ENCODE results near the gene TP53BP2.

TP53BP2 gene

DNA sequence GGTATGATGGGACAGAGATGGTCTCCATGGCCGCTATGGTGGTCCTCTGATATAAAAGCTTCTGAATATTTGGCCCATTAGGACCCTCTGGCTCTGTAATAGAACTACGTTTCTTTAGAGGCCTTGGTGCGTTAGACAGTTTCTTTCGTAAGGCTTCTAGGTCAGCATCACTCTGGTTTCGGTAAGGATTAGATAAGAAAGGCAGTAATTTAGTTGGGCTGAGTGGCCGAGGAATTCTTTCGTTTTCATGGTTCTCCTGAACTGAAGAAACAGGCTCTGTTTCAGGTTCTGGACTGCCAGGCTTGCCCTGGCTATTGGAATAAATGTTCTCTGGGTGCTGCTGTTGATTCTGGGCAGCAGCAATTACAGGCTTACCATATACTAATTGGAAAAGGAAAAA, 49.5 kb downstream of the TP53BP2 start:
- DNase-seq (ENCODE audit: low read depth), result no peak

DNA sequence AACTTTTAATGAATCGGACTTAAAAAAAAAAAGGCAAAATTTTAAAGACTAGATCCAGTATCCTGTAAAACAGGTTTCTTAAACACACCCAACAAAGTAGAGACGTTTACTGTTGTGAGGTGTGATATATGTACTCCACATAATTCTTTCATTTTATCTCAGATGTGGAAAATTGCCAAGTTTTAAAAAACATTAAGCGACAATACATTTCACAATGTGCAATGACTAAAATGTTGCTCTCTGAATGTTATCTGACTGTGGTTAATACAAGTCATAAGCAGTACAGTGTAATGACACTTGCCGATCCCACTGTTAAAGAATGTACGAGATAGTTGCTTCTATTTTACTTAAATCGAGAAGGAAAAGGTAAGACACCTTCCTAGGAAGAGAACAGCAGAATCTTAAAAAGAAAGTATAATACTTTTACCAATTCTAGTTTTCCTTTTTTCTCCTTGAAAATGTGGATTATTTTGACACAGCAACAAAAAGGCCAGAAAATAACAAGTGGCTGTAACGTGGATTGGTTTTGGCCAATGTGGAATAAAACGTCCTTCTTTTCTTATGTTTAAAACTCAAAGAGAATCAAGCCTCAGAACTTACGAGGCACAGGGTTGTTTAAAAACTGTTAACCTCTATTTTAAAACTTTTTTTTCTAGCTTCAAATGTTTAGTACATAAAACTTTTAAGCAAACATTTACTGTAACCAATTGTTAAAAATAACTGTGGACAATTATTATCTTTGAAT, 51.4 kb downstream of the TP53BP2 start:
- DNase-seq (ENCODE audit: low read depth), result no peak

DNA sequence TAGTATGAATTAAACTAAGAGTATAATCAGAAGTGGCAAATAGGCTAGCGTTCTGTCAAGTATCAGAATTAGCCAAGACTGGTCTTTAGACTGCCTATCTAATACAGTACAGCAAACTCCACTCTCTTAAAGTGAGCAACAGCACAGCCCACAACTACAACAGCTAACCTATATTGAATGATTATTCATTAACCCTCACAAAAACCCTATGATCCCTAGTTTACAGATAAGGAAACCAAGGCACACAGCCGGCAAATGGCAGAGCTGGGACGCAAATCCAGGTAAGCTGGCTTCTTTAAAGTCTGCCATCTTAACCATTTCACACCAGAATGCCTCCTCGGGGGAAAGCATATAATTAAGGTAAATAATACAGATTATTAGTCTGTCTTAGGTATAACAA, 52.0 kb downstream of the TP53BP2 start:
- no peak for DNase-seq (ENCODE audit: low read depth)

DNA sequence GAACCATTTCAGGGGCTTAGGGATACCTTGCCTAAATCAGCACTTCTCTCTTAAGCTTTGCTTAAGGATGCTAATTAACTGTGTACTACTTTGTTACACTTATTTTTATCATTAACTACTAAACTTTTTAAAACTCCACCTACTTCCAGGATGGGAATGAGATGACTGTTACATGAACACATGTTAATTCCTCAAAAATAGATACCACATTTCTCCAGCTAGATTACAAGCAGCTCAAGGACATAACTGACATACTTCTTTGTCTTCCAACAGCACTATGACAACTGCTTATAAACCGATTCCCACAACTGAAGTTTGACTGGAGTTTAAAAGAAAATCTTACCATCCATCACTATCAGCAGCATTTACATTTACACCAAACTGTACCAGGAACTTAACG, 53.7 kb downstream of the TP53BP2 start:
- DNase-seq (ENCODE audit: low read depth), result no peak

DNA sequence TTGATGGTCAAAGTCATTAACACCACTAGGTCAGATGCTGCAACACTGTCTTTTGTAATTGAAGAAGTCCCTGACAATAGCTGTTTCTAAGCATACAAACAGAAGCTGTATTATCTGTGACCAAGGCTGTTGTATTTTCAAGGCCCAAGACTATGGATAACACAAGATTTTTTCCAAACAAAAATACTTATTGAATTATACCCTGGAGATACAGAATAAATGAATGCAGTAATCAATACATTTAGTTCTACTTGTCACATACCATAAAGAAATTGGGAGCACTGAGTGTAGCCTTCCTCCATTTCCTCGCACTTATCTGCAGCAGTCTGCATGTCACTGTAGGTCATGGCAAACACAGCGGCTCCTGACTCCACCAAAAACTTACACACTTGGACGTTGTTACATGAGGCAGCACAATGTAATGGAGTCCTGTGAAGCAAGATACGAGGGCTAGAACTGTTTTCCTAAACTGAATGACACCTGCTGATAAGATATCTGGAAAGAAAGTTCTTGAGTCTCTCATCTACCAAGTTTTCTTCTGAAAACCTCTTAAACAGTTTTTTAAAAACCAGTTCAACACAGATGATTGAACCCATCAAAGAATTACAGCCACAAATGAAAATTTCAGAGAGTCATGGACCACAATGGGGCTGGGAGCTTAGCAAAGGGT, 56.9 kb downstream of the TP53BP2 start:
- DNase-seq (ENCODE audit: low read depth), result no peak

DNA sequence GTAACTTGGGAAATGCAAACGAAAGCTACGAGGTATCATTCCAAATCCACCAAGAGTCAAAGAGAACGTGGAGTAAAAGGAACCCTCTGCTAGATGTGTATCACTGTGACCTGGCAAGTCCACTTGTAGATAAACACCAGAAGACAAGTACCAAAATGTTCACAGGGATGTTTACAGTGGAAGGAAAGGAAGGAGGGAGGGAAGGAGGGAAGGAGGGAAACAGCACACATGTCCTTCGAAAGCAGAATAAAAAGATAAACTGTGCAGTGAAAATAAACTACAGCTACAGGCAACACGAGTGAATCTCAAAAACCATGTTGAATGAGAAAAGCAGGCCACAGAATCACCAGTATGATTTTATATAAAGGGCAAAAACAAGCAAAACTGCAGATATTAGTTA, 59.9 kb downstream of the TP53BP2 start:
- no peak for DNase-seq (ENCODE audit: low read depth)

DNA sequence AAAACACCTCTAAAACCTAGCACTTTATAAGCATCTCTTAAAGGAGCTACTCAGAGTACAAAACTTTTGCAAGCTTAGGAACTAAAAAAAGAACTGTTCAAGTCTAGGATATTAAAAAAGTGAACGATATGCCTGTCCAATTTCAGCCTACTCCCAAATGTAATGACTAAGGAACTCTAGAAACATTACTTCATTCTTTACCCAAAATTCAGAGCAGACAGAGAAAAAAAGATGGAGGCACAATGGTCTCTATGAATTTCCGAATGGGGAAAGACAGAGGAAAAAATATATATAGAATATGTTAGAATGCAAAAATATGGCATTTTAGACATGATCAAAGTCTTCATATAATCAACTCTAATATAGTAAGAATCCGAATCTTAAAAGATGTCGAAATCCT, 61.2 kb downstream of the TP53BP2 start:
- DNase-seq (ENCODE audit: low read depth), result no peak

DNA sequence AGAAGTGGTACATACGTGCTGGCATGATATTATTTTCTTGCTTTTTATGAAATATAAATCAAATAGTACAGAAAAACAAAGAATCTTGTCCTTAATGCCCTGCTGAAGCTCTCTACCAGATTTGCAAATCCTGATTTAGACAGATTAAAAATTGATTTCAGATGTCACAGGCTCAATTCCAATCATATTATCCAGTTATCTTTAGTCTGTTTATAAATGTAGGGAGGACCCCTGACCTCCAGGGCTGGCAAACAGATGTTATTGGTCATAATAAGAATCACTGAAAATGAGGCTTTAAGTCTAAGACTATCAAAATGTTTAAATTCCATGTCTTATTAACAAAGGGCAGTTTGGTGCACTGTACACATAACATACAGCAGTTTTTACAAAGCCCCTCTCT, 62.1 kb downstream of the TP53BP2 start:
- no peak for DNase-seq (ENCODE audit: low read depth)

DNA sequence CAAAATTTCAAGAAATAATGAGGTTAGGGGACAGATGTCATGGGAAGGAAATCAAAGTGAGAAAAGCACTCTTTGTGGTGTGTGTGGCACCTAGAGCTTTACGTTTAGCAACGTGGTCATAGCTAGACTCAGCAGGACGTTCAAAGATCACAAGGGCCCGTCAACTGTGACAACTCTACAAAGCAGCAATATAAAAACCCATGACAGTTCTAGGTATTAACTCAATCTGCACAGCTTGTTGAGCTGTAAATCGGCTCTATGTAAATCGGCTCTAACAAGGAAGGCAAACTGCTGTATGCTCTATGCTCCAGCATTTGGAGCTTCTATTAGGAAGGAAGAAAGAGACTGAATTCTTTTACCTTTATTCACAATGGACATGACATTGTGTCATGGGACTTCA, 64.8 kb downstream of the TP53BP2 start:
- no peak for DNase-seq (ENCODE audit: low read depth)

DNA sequence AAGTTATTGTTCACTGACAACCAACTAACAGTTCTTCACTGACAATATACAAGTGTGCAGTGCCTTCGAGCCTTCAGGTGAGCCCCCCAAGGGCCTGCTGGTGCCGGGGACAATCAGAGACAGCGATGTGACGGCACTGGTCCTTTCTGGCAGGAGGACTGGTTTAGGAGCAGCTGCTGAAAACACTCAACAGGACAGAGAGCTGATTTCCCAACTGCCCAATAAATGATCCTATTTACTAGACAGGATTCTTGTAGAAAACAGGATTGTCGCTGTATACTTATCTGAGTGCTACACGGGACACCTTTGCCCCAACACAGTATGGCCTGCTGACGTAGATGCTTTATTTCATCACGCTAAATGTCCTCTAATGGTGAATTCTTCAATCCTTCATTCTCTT, 65.4 kb downstream of the TP53BP2 start:
- no peak for DNase-seq (ENCODE audit: low read depth)

DNA sequence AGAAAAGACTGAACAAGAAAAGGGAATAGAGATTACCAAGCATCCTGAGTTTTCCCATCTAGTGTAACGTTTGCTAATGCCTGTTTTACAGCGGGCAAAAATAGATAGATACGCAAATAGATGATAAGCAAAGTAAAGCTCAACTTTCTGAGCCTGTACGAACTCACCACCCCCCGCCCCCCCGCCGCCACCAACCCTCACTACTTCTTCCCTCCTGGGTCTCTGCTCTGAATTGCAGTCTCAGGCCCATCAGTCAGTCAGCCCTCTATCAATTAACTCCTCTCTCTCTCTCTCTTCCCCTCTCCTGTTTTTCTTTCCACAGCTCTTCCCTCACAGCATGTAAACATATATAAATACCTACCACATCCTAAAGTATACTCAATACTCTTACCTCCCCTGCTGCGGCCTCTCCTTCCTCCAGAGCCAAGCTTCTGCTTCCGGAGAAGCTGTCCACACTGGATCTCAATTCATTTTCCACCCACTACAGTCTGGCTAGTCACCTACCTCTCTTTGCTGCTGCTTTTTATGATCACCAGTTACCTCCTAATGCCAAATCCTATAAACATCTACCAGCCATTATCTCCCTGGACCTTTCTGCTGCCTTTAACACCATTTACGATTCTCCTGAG, 68.8 kb downstream of the TP53BP2 start:
- no peak for DNase-seq (ENCODE audit: low read depth)

DNA sequence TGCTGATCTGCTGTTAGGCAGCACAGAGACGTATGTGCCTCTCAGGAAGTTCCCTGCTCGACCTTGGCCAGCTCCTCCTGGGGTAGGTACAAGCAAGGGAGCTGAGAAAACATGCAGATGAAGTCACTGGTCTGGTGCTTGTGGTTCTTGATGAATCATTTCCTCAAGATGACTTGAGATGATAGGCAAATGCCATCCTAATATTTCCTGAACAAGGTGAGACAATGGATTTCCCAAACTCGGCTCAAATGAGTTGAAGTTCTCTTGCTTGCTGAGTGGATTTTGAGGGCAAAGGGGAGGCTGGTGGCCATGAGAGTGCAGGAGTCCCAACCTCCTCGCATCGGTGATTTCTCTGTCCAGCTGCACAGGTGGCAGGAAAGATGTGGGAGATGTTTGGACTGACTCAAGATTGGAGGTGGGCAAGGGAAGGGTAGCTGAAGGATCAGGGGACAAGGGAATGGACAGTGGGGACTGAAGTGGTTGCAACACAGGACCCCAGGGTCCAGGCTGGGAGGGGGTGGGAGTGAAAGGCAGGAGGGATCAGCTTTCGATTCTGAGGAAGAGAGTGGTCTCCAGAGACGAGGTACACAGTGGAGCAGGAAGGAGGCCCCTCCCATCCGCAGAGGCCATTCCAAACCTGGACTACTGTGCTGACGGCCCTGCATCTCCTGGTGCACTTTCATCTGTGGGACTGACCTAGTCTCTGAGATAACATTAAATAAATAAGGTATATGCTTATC, 69.5 kb downstream of the TP53BP2 start:
- DNase-seq (ENCODE audit: low read depth), result peak; percentile 28

DNA sequence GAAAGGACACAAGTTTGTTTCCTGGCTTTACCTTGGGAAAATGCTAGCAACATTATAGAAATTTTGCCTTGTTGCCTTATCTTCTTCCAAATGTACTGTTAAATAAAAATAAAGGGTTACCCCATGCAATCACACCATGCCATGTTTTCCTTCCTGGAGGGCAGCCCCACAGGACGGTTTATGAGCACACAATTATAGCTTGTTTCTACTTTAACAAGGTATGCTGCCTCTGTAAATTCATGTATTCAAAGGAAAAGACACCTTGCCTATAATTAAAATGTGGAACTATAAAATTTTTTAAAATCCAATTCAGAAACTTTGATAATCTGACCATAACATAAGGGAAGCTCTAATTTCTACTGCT, 70.1 kb downstream of the TP53BP2 start:
- no peak for DNase-seq (ENCODE audit: low read depth)

DNA sequence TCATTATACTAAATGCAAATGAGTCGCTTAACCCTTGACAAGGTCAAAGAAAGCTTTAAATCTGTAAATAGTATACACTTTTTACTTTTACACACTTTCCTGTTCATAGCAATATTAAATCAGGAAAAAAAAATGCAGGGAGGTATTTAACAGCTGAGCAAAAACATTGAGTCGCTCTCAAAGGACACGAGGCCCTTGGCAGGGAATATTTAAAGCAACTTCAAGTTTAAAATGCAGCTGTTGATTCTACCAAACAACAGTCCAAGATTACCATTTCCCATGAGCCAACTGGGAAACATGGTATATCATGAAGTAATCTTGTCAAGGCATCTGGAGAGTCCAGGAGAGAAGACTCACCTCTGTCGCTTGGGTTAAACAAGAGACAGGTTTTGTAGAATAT, 70.7 kb downstream of the TP53BP2 start:
- no peak for DNase-seq (ENCODE audit: low read depth)

DNA sequence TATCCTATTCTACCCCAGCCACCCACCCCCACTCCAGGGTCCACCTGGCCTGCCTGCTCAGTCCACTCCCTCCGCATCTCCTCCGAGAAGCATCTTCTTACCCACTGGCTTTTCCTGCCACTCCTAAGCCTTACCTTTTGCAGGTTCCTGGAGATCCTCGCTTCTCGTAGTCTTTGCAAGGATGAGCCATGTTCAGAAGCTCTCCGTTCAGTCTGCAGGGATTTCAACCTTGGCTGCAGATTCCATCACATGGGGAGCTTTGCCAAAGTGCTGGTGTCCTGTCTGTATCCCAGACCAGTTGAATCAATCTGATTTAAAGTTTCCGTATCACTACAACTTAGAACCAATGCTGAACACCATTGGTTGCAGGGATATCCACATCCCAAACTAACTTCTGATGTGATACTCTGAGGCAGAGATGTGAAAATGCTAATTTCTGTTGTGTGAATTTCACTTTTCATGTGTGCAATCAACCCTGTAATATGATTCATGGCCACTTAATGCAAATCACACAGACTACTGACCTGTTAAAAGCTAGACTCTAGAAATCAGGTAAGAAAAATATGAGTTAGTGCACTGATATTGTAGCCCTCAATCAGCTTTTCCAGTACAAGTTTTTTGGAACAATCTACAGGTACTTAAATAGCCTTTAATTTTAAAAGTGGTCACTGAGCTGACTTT, 71.5 kb downstream of the TP53BP2 start:
- no peak for DNase-seq (ENCODE audit: low read depth)

DNA sequence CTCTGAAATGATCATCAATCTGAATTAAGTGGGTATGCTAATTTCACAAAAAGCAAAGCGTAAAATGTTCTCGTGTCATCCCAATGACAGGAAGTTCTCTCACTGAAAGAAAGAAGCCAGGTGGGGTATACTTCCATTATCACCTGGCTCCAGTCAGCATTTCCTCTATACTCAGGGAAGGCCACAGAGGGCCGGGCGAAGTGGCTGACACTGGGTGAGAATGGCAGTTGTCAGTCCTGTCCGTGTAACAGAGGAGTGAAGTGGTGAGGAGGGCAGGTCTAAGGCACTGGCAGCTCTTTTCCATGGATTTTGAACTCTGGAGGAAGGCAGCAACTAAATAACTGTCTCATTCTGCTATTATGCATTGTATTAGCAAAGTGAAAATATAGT, 73.0 kb downstream of the TP53BP2 start:
- no peak for DNase-seq (ENCODE audit: low read depth)

DNA sequence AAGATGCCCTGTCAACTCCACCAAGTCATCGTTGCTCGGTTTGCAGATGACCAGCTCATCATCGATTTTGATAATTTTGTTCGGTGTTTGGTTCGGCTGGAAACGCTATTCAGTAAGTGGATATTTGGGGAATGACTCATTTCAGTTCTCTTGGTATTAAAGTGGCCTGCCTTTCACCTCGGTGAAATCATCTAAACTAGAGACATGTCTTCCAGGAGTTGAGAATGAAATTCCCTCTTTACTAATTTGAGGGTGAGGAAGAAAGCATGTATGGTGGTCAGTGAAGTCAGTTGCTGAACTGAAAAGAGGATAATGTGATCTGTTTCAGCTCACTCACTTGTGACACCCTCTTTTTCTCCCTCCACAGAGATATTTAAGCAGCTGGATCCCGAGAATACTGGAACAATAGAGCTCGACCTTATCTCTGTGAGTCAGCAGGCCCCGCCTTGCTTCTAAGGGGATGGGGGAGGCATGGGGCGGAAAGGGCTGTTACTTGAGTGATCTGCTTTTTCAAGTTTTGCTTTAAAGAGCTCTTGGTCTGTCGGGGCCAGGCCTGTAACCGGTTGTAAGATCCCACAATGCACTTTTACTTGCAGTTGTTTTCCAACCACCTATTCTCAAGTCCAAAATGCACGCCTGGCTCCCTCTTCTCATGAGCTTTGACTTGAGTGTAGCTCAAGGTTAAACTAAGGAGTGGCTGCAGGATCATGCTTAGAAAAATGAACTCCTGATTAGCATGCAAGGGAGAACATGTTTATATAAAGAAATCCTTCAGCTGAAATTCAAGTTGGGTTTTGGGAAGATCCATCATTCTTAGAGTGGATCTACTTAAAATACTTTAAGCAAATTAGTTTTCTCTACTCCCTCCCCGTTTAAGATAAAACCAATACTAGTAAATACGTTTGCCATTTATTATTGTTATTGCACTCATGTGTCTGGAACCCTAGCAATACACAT, 73.7 kb downstream of the TP53BP2 start:
- no peak for DNase-seq (ENCODE audit: low read depth)

DNA sequence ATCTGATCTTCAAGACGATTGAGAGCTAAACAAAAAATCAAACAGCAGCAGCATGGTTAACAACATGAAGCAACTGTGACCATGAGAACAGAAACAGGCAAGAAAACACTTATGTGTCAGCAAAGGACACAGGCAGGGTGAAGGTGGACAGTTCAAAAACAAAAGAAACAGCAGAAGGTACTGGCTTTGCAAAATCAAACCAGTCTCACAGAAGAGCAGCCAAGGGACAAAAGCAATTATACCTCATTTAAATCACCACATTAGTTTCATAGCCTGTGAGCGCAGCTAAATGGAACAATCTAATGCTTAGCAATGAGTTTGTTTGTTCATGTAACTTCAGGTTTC, 74.3 kb downstream of the TP53BP2 start:
- DNase-seq (ENCODE audit: low read depth), result no peak

DNA sequence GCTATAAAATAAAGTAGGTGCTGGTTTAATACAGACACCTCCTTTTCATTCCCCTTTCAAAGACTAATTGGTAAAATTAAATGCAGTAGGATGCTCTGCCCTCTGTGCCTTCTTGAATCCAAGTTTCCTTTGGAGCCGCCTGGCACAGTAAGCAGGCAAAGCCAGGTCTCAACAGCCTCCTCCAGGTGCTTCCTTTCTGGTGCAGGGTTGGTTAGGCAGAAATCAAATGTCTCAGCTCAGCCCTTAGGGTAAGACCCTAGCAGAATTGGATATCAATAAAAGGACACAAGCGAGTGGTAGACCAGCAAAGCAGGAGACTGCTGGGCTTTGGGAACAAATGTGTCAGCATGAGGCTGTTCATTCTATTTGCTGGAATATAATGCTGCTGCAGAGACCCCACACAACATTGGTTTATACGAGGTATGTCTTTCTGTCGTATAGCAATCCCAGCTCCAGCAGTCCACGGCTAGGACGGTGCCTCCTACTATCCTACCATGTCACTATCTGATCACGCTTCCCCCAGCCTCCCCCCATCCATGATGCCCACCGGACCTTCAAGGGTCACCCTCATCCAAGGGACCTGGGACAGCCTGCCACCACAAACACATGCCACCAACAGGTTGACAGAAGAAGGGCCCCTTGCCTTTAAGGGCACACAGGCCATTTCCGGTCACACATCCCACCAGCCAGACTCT, 75.0 kb downstream of the TP53BP2 start:
- no peak for DNase-seq (ENCODE audit: low read depth)

DNA sequence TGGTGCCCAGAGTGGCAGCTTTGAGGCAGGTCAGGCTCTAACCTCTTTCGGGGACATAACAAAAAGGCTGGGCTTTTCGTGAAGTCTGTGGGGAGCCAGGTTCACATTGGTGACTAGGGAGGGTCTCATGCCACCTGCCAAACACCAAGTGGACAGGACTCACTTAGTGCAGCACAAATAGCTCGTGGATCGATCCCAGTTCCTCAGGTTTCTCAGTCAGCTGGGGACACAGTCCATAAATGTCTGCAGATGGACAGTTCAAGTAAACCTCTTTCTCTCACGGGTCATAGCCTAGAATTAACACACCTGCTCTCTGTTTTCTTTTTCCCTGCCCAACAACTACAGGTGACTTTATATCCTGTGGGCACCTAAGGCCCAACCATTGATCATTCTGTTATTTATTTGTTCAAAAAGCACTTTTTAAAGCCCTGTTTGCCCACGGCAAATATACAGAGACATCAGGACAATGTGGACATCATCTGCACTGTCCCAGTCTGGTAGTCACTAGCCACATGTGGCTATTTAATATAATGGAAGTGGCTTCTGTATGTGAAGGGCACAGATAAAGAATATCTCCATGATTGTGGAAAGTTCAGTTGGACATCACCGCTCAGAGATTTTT, 79.9 kb downstream of the TP53BP2 start:
- no peak for DNase-seq (ENCODE audit: low read depth)
